GM18868 (cell line): ENCODE data around the gene HK2.
"Not testable (repeated sequence)": the region's sequence is repeated elsewhere in the genome, so short reads cannot be mapped to it uniquely, and the experiment has no call there.

Experiments used
- ATAC-seq: cut with Tn5 transposase; IDR thresholded peaks from one replicate; pipeline ENCODE4 v1.9.1; 2021; ENCODE audit warnings: mild to moderate bottlenecking, moderate library complexity; ENCODE audit not compliant: unreplicated experiment

Gene HK2

GRCh38 chr2:74876081-74876886 lies 42.4 kb downstream of the HK2 start:
- peak; percentile 82 for ATAC-seq

- no peak for ATAC-seq
These were observed 43.4 kb downstream of the HK2 start for GRCh38 chr2:74877376-74877775.

GRCh38 chr2:74877781-74878433 lies 44.0 kb downstream of the HK2 start:
- ATAC-seq, result no peak

DNA sequence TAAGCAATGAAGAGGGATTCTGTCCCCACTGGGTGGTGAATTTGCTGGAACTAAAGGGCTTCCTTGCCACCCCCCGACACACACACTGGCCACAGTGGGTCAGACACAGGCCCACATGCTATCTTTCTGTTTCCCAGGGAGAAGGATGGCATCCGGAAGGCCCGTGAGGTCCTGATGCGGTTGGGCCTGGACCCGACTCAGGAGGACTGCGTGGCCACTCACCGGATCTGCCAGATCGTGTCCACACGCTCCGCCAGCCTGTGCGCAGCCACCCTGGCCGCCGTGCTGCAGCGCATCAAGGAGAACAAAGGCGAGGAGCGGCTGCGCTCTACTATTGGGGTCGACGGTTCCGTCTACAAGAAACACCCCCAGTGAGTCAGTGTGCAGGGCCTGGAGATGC lies 44.6 kb downstream of the HK2 start:
- ATAC-seq, result no peak

- no peak for ATAC-seq
These were observed 46.3 kb downstream of the HK2 start for GRCh38 chr2:74880054-74880728.

DNA sequence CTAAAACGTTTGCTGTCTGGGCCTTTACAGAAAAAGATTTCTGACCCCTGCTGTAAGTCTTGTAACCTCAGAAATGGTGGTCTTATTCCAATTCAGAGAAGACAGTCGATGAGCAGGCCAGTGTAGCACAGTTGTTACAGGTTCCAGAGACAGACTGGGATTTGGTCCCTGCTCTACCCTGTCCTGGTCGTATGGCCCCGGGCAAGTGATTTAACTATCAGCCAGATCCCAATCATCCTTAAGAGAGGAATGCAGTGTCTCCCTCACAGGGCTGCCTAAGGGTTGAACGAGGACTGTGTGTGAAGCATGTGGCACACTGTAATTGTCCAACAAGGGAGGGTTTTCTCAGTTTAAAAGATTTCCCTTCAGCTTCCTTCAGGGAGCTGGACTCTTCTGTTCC lies 47.2 kb downstream of the HK2 start:
- ATAC-seq, result no peak

DNA sequence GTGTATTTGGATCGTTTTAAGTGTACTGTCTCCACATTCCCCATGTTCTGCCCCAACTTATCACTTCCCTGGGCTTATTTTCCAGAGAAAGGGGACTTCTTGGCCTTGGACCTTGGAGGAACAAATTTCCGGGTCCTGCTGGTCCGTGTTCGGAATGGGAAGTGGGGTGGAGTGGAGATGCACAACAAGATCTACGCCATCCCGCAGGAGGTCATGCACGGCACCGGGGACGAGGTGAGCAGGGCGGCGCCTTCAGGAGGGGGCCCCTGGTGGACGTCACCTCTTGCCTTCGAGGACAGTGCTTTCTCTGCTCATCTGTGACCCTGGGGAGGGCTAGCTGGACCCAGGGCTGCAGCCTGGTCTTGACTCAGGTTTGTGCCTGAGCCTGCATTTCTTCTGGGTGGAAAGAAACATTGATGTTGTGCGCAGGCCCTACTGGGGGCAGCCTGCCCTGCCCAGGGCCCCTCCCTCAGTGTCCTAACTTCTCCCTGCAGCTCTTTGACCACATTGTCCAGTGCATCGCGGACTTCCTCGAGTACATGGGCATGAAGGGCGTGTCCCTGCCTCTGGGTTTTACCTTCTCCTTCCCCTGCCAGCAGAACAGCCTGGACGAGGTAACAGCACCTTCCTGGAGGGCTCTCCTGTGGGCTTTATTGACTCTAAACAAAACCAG lies 47.8 kb downstream of the HK2 start:
- no peak for ATAC-seq

DNA sequence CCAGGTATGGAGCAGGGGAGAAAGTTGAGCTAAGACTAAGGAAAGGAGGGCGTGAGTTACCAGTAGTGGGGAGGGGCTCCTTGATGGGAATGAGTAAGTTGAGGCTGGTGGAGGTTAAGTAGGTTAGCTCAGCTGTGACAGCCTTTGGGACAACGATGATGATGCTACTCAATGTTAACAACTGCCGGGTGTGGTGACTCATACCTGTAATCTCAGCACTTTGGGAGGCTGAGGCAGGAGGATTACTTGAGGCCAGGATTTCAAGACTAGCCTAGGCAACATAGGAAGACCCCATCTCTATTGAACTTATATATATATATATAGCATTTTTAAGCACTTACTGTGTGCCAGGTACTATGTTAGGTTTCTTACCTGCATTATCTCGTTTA lies 48.4 kb downstream of the HK2 start:
- ATAC-seq, result no peak

GRCh38 chr2:74883011-74883410 lies 49.1 kb downstream of the HK2 start:
- ATAC-seq, result no peak

GRCh38 chr2:74884118-74884762 lies 50.3 kb downstream of the HK2 start:
- ATAC-seq, result no peak

DNA sequence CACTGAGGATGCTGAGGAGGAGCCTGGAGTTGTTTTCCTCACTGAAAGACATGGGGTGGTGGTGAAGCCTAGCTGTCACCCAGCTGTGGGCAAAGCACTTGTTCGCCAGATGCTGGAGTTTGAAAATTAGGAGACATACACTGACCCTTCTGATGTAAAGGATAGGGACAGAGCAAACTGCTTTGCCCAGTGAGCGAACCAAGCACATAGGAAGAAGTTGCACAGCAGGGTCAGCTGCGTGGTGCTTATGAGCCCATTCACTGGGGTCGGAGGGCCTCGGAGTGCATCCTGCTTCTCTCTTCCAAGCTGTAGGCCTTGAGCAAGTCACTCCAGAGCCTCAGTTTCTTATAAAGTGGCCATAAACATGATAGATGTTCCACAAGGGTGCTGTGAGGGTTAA lies 50.9 kb downstream of the HK2 start:
- no peak for ATAC-seq

DNA sequence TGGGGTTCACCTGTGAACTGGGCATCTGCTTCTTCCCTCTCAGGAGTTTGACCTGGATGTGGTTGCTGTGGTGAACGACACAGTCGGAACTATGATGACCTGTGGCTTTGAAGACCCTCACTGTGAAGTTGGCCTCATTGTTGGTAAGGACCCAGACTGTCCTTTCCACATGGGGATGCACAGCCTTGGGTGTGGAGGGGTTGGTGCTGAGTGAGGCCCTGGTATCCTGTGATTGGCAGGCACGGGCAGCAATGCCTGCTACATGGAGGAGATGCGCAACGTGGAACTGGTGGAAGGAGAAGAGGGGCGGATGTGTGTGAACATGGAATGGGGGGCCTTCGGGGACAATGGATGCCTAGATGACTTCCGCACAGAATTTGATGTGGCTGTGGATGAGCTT lies 52.3 kb downstream of the HK2 start:
- ATAC-seq, result no peak

- no peak for ATAC-seq
These were observed 52.9 kb downstream of the HK2 start for GRCh38 chr2:74886811-74887210.

- no peak for ATAC-seq
These were observed 53.6 kb downstream of the HK2 start for GRCh38 chr2:74887445-74887951.

- no peak for ATAC-seq
These were observed 54.2 kb downstream of the HK2 start for GRCh38 chr2:74887960-74888700.

DNA sequence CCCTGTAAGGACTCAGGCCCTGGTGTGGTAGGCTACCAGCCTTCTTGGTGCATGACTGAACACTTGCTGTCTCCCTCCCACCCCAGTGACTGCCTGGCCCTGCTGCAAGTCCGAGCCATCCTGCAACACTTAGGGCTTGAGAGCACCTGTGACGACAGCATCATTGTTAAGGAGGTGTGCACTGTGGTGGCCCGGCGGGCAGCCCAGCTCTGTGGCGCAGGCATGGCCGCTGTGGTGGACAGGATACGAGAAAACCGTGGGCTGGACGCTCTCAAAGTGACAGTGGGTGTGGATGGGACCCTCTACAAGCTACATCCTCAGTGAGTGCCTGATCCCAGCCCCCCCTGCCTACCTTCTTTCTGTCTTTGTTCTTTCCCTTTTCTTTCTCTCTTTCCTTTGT lies 55.2 kb downstream of the HK2 start:
- no peak for ATAC-seq

DNA sequence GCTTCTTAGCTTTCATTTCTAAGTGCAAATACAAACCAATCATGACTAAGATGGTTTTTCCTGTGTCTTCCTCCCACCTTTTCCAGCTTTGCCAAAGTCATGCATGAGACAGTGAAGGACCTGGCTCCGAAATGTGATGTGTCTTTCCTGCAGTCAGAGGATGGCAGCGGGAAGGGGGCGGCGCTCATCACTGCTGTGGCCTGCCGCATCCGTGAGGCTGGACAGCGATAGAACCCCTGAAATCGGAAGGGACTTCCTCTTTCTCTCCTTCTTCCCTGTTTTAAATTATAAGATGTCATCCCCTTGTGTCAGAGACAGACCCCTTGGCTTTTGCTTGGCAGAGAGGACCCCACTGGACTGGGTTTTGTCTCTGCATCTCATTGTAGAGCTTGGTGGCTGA lies 56.8 kb downstream of the HK2 start:
- no peak for ATAC-seq

DNA sequence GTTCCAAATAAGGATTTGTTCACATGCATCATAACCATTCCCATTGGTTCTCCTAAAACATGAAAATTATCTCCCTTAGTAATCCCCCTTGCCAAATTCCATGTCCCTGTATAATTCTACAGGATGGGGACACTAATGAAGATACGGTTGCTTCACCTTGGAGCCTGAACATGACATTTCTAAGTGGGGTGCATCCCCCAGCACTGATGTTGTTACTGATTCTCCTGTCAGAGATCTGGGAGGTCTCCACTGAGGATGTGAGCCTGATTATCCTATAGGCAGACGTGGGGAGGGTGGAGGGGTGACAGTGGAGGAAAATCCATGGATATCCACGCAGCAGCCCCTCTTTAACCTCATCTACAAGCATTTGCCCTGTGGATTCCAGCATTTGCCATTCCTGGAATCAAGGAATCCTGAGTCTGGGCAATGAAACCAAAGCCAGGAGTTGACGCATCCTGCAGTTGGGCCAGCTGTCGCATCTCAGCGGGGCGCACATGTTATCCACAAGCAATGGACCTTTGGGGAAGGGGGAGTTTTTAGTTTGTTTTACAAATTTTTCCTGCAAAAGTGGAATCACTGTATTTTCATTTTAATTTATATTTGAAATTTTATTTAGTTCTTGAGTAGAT lies 57.3 kb downstream of the HK2 start:
- no peak for ATAC-seq

- not testable (repeated sequence) for ATAC-seq
These were observed 57.9 kb downstream of the HK2 start for GRCh38 chr2:74891816-74892215.

DNA sequence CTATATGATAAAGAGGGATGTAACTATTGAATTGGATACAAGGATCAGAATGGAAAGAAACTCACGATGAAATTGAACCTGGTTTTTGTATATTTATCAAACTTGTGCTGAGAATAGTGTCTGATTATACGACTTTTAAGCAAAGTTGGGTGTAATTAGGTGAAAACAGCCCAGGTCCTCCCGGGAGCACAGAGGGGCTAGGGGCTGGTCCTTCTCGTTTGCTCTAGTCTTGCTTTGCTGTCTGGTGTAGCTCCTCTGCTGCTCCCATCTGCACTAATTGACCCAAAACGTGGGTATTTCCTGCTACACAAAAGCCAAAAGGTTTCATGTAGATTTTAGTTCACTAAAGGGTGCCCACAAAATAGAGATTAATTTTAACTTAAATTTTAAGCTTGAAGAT lies 58.7 kb downstream of the HK2 start:
- ATAC-seq, result no peak
